ENCODE data around the gene PGA5. TPM values are rescaled to one million over a fixed set of nuclear protein-coding genes. Genes with fewer than 3 reads are reported as not detected.

Gene PGA5
- total and polyA plus RNA-seq, 11 donors, result 0.04 to 2.2 (median 0.28) TPM; not detected in 4

GRCh38 chr11:61283613-61284012, 42.6 kb downstream of the PGA5 start:
- H3K4me3 ChIP-seq, result no peak overlapping the region
- intact Hi-C loops (cut with DNase I), result no loop called here
- TF ChIP-seq POLR2A (IDR thresholded peaks at IDR 0.05), result no peak
- TF ChIP-seq, protein P1, sequence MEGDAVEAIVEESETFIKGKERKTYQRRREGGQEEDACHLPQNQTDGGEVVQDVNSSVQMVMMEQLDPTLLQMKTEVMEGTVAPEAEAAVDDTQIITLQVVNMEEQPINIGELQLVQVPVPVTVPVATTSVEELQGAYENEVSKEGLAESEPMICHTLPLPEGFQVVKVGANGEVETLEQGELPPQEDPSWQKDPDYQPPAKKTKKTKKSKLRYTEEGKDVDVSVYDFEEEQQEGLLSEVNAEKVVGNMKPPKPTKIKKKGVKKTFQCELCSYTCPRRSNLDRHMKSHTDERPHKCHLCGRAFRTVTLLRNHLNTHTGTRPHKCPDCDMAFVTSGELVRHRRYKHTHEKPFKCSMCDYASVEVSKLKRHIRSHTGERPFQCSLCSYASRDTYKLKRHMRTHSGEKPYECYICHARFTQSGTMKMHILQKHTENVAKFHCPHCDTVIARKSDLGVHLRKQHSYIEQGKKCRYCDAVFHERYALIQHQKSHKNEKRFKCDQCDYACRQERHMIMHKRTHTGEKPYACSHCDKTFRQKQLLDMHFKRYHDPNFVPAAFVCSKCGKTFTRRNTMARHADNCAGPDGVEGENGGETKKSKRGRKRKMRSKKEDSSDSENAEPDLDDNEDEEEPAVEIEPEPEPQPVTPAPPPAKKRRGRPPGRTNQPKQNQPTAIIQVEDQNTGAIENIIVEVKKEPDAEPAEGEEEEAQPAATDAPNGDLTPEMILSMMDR (IDR thresholded peaks at IDR 0.05), result no peak
- DNase-seq (no peak), ATAC-seq (no peak)
- H3K9me3 ChIP-seq, result no peaks in the 10 kb centered on the region
- H3K36me3 ChIP-seq, result no peaks in the 10 kb centered on the region
- no peak overlapping the region for H3K27ac ChIP-seq
- 92 to 95% (median 94%) methylated on average over 4 of the region's 4 CpGs for WGBS, 4 donors
- H3K4me1 ChIP-seq, result no peaks in the 10 kb centered on the region
- no peaks in the 10 kb centered on the region for H3K27me3 ChIP-seq

DNA sequence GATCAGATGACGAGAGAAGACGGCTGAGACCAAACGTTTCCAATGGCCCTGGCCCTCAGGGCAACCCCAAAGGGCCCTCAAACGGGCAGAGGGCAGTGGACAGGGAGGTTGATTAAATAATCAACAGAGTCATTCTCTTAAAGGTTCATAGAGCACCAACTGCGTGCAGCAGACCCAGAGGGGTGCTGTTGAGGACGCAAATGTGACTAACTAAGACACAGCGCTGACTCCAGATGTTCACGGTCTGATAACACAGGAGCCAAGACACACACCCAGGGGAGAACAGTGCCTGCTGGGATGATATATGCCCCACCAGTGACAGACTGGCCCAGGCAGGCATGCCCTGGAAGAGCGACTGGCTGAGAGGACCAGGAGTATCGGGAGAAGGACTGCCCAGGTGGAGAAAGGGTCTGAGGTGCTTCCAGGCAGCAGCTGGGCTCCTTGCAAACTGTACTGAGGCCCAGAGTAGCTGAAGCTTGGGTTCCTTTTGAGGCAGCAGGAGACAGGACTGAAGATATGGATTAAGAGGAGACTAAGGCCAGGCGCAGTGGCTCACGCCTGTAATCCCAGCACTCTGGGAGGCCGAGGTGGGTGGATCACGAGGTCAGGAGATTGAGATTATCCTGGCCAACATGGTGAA, 46.5 kb downstream of the PGA5 start:
- Histone ChIP-seq H3K9me3 (no peaks in the 10 kb centered on the region), H3K27ac (no peak overlapping the region), H3K27me3 (no peaks in the 10 kb centered on the region), H3K36me3 (no peaks in the 10 kb centered on the region), H3K4me3 (no peak overlapping the region), H3K4me1 (no peaks in the 10 kb centered on the region)
- TF ChIP-seq, protein P1 (IDR thresholded peaks at IDR 0.05), result no peak
- TF ChIP-seq POLR2A (IDR thresholded peaks at IDR 0.05), result no peak
- intact Hi-C loops (cut with DNase I), result no loop called here
- WGBS, 4 donors, result 81 to 90% (median 85%) methylated on average over 14 of the region's 14 CpGs
- ATAC-seq (no peak), DNase-seq (no peak)

DNA sequence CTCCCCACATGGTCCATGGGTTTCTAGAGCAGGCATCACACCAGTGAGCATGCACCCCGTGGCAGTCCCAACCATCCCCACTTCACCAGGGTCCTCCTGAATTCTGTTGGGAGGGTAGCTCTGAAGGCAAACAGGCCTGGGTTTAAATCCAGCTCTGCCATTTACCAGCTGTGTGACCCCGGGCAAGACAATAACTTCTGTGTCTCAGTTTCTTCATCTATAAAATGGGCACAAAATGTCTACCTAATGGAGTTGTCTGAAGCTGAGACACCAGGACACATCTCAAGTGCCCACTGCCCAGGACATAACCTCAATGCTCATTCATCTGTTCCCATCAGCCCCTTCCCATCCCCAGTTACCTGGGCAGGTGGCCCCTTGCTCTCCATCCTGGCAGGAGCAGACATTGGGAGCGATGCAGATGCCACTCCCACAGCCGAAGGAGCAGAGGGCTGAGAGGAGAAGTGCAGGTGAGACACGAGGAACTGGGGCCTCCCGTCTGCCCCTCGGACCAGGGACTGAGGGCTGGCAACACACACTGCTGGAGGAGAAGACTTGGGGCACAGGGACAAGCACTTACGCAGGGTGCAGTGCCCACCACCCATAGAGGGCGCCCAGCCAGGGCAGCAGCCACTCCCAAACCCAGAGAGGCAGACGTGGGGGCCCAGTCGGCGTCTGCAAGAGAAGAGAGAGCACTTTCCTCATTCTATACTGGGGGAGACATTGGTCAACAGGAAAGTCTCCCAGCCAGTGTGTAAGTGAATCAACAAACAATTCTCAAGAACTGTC, 50.1 kb downstream of the PGA5 start:
- TF ChIP-seq, protein P1 (IDR thresholded peaks at IDR 0.05), result no peak
- TF ChIP-seq POLR2A (IDR thresholded peaks at IDR 0.05), result no peak
- H3K9me3 ChIP-seq, result no peaks in the 10 kb centered on the region
- H3K4me3 ChIP-seq, result no peak overlapping the region
- DNase-seq (peak in 1 of 5 donors; percentile 35), ATAC-seq (no peak)
- no peaks in the 10 kb centered on the region for H3K36me3 ChIP-seq
- 89 to 96% (median 91%) methylated on average over 11 to 12 of the region's 12 CpGs for WGBS, 4 donors
- no peak overlapping the region for H3K27ac ChIP-seq
- intact Hi-C loops (cut with DNase I), result no loop called here
- peaks cover 0 to 25% (median 0%) of the 10 kb centered on the region in 9 donors for H3K27me3 ChIP-seq
- H3K4me1 ChIP-seq, result peaks cover 6 to 29% (median 20%) of the 10 kb centered on the region in 12 donors

- Histone ChIP-seq H3K9me3 (no peaks in the 10 kb centered on the region), H3K4me1 (peaks cover 6 to 36% (median 21%) of the 10 kb centered on the region in 12 donors), H3K27me3 (peaks cover 0 to 25% (median 0%) of the 10 kb centered on the region in 9 donors), H3K27ac (no peak overlapping the region), H3K36me3 (no peaks in the 10 kb centered on the region), H3K4me3 (no peak overlapping the region)
- WGBS, 4 donors, result 93 to 95% (median 95%) methylated on average over 2 of the region's 2 CpGs
- intact Hi-C loops (cut with DNase I), result no loop called here
- no peak for TF ChIP-seq POLR2A (IDR thresholded peaks at IDR 0.05)
- TF ChIP-seq, protein P1 (IDR thresholded peaks at IDR 0.05), result no peak
- no peak for DNase-seq
- no peak for ATAC-seq
Measured at GRCh38 chr11:61292356-61292755, 51.4 kb downstream of the PGA5 start.
